ENCODE data around the gene ATN1.

Gene ATN1

DNA sequence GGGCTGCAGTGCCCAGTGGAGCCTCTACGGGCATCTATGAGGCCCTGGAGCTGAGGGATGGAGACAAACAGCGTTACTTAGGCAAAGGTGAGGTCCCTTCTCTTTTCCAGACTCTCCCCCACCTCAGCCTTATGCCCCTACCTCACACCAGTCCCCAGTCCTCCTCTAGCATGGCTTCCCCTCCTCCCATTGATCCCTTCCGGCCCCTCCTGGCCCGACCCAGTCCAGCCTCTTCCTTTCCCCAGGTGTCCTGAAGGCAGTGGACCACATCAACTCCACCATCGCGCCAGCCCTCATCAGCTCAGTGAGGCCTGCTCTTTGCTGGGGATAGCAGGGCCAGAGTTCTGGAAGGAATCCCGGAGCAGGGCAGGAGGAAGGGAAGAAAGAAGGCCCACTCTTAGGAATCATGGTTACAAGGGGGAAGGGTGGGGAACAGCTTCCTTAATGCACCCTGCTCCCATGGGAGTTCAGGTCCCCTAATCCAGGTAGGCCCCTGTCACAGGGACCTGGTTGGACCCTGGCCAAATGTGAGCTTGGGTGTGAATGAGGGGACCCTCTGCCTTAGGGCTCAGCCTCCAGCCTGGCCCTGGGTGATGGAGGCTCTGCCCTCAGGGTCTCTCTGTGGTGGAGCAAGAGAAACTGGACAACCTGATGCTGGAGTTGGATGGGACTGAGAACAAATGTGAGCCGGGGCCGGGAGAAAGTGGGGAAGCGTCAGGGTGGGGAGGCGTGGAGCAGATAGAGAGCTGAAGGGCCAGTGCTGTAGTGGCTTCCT is 11.1 kb upstream of the ATN1 start:
- peaks cover 0 to 5% of the 10 kb centered on the region in 2 donors for H3K36me3 ChIP-seq (ENCODE audit: control insufficient read depth in 1 of 2, insufficient read depth in 2 of 2, low read length in 2 of 2)
- peaks cover 12 to 16% of the 10 kb centered on the region in 2 donors for H3K4me1 ChIP-seq (ENCODE audit: control insufficient read depth in 1 of 2, insufficient read depth in 2 of 2, low read length in 2 of 2)
- no peak overlapping the region for H3K27ac ChIP-seq (ENCODE audit: low read depth, low read length)
- no peaks in the 10 kb centered on the region for H3K9me3 ChIP-seq (ENCODE audit: control insufficient read depth in 1 of 2, low read length in 2 of 2)
- no peak overlapping the region for H3K9ac ChIP-seq (ENCODE audit: low read depth in 1 of 2, low read length in 2 of 2)
- H3K27me3 ChIP-seq (ENCODE audit: control insufficient read depth in 1 of 2, insufficient read depth in 2 of 2, low read length in 2 of 2), result peaks cover 4 to 12% of the 10 kb centered on the region in 2 donors
- H3K4me3 ChIP-seq (ENCODE audit: low read depth in 1 of 2, low read length in 2 of 2), result no peak overlapping the region

DNA sequence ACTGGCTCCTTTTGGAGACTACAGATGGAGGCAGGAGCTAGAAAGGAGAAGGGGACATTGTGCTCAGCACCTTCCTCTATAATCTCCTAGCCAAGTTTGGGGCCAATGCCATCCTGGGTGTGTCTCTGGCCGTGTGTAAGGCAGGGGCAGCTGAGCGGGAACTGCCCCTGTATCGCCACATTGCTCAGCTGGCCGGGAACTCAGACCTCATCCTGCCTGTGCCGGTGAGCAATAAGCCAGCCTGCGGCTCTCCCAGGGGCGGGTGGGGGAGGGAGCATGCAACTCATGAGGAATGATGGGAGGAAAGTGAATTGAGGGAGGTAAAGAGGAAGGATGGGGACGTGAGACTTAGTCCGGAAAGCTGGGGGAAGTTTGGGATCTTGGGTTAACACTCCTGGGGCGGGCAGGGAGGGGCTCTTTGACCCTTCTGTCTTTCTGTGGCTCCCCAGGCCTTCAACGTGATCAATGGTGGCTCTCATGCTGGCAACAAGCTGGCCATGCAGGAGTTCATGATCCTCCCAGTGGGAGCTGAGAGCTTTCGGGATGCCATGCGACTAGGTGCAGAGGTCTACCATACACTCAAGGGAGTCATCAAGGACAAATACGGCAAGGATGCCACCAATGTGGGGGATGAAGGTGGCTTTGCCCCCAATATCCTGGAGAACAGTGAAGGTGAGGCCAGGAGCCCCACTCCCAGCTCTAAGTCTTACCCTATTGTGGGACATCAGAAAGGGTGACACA is 10.1 kb upstream of the ATN1 start:
- no peak overlapping the region for H3K4me3 ChIP-seq (ENCODE audit: low read depth in 1 of 2, low read length in 2 of 2)
- H3K27me3 ChIP-seq (ENCODE audit: control insufficient read depth in 1 of 2, insufficient read depth in 2 of 2, low read length in 2 of 2), result peaks cover 4 to 5% of the 10 kb centered on the region in 2 donors
- no peak overlapping the region for H3K9ac ChIP-seq (ENCODE audit: low read depth in 1 of 2, low read length in 2 of 2)
- H3K36me3 ChIP-seq (ENCODE audit: control insufficient read depth in 1 of 2, insufficient read depth in 2 of 2, low read length in 2 of 2), result peaks cover 0 to 5% of the 10 kb centered on the region in 2 donors
- H3K27ac ChIP-seq (ENCODE audit: low read depth, low read length), result no peak overlapping the region
- H3K4me1 ChIP-seq (ENCODE audit: control insufficient read depth in 1 of 2, insufficient read depth in 2 of 2, low read length in 2 of 2), result peaks cover 12 to 16% of the 10 kb centered on the region in 2 donors
- no peaks in the 10 kb centered on the region for H3K9me3 ChIP-seq (ENCODE audit: control insufficient read depth in 1 of 2, low read length in 2 of 2)

- Histone ChIP-seq H3K4me3 (ENCODE audit: low read depth in 1 of 2, low read length in 2 of 2) (no peak overlapping the region), H3K9me3 (ENCODE audit: control insufficient read depth in 1 of 2, low read length in 2 of 2) (no peaks in the 10 kb centered on the region), H3K27me3 (ENCODE audit: control insufficient read depth in 1 of 2, insufficient read depth in 2 of 2, low read length in 2 of 2) (no peaks in the 10 kb centered on the region), H3K4me1 (ENCODE audit: control insufficient read depth in 1 of 2, insufficient read depth in 2 of 2, low read length in 2 of 2) (peaks cover 10 to 18% of the 10 kb centered on the region in 2 donors), H3K27ac (ENCODE audit: low read depth, low read length) (no peak overlapping the region), H3K9ac (ENCODE audit: low read depth in 1 of 2, low read length in 2 of 2) (no peak overlapping the region), H3K36me3 (ENCODE audit: control insufficient read depth in 1 of 2, insufficient read depth in 2 of 2, low read length in 2 of 2) (peaks cover 0 to 5% of the 10 kb centered on the region in 2 donors)
Observed at GRCh38 chr12:6919588-6919987, 8.2 kb upstream of the ATN1 start.

DNA sequence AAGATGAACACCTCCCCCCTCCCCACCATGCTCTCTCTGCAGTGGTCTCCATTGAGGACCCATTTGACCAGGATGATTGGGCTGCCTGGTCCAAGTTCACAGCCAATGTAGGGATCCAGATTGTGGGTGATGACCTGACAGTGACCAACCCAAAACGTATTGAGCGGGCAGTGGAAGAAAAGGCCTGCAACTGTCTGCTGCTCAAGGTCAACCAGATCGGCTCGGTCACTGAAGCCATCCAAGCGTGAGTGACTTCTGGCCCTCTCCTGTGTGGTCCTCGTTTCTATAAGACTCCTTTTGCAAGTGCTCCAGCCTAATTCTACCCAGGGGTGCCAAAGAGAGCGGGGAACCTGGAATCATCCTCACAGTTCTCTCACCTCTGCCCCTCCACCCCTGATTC is 6.2 kb upstream of the ATN1 start:
- H3K36me3 ChIP-seq (ENCODE audit: control insufficient read depth in 1 of 2, insufficient read depth in 2 of 2, low read length in 2 of 2), result peaks cover 0 to 5% of the 10 kb centered on the region in 2 donors
- H3K27me3 ChIP-seq (ENCODE audit: control insufficient read depth in 1 of 2, insufficient read depth in 2 of 2, low read length in 2 of 2), result no peaks in the 10 kb centered on the region
- H3K4me3 ChIP-seq (ENCODE audit: low read depth in 1 of 2, low read length in 2 of 2), result no peak overlapping the region
- peaks cover 21 to 27% of the 10 kb centered on the region in 2 donors for H3K4me1 ChIP-seq (ENCODE audit: control insufficient read depth in 1 of 2, insufficient read depth in 2 of 2, low read length in 2 of 2)
- H3K9ac ChIP-seq (ENCODE audit: low read depth in 1 of 2, low read length in 2 of 2), result no peak overlapping the region
- no peaks in the 10 kb centered on the region for H3K9me3 ChIP-seq (ENCODE audit: control insufficient read depth in 1 of 2, low read length in 2 of 2)
- H3K27ac ChIP-seq (ENCODE audit: low read depth, low read length), result no peak overlapping the region

GRCh38 chr12:6921996-6922946 is 5.5 kb upstream of the ATN1 start:
- no peak overlapping the region for H3K27ac ChIP-seq (ENCODE audit: low read depth, low read length)
- no peaks in the 10 kb centered on the region for H3K9me3 ChIP-seq (ENCODE audit: control insufficient read depth in 1 of 2, low read length in 2 of 2)
- no peak overlapping the region for H3K9ac ChIP-seq (ENCODE audit: low read depth in 1 of 2, low read length in 2 of 2)
- H3K36me3 ChIP-seq (ENCODE audit: control insufficient read depth in 1 of 2, insufficient read depth in 2 of 2, low read length in 2 of 2), result peaks cover 0 to 5% of the 10 kb centered on the region in 2 donors
- no peaks in the 10 kb centered on the region for H3K27me3 ChIP-seq (ENCODE audit: control insufficient read depth in 1 of 2, insufficient read depth in 2 of 2, low read length in 2 of 2)
- peak overlapping the region in 1 of 2 donors; percentile 5 for H3K4me3 ChIP-seq (ENCODE audit: low read depth in 1 of 2, low read length in 2 of 2)
- H3K4me1 ChIP-seq (ENCODE audit: control insufficient read depth in 1 of 2, insufficient read depth in 2 of 2, low read length in 2 of 2), result peaks cover 28 to 34% of the 10 kb centered on the region in 2 donors

DNA sequence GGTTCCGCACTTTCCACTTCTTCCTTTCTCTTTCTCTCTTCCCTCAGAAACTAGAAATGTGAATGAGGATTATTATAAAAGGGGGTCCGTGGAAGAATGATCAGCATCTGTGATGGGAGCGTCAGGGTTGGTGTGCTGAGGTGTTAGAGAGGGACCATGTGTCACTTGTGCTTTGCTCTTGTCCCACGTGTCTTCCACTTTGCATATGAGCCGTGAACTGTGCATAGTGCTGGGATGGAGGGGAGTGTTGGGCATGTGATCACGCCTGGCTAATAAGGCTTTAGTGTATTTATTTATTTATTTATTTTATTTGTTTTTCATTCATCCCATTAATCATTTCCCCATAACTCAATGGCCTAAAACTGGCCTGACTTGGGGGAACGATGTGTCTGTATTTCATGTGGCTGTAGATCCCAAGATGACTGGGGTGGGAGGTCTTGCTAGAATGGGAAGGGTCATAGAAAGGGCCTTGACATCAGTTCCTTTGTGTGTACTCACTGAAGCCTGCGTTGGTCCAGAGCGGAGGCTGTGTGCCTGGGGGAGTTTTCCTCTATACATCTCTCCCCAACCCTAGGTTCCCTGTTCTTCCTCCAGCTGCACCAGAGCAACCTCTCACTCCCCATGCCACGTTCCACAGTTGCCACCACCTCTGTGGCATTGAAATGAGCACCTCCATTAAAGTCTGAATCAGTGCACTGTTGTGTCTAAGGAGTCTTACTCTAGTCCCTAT is 4.6 kb upstream of the ATN1 start:
- no peak overlapping the region for H3K9ac ChIP-seq (ENCODE audit: low read depth in 1 of 2, low read length in 2 of 2)
- peaks cover 28 to 35% of the 10 kb centered on the region in 2 donors for H3K4me1 ChIP-seq (ENCODE audit: control insufficient read depth in 1 of 2, insufficient read depth in 2 of 2, low read length in 2 of 2)
- no peaks in the 10 kb centered on the region for H3K27me3 ChIP-seq (ENCODE audit: control insufficient read depth in 1 of 2, insufficient read depth in 2 of 2, low read length in 2 of 2)
- peaks cover 0 to 5% of the 10 kb centered on the region in 2 donors for H3K36me3 ChIP-seq (ENCODE audit: control insufficient read depth in 1 of 2, insufficient read depth in 2 of 2, low read length in 2 of 2)
- no peaks in the 10 kb centered on the region for H3K9me3 ChIP-seq (ENCODE audit: control insufficient read depth in 1 of 2, low read length in 2 of 2)
- H3K27ac ChIP-seq (ENCODE audit: low read depth, low read length), result no peak overlapping the region
- peak overlapping the region in 1 of 2 donors; percentile 5 for H3K4me3 ChIP-seq (ENCODE audit: low read depth in 1 of 2, low read length in 2 of 2)

- Histone ChIP-seq H3K9ac (ENCODE audit: low read depth in 1 of 2, low read length in 2 of 2) (peak overlapping the region in 1 of 2 donors; percentile 78), H3K27ac (ENCODE audit: low read depth, low read length) (no peak overlapping the region), H3K4me3 (ENCODE audit: low read depth in 1 of 2, low read length in 2 of 2) (no peak overlapping the region), H3K36me3 (ENCODE audit: control insufficient read depth in 1 of 2, insufficient read depth in 2 of 2, low read length in 2 of 2) (peaks cover 0 to 5% of the 10 kb centered on the region in 2 donors), H3K27me3 (ENCODE audit: control insufficient read depth in 1 of 2, insufficient read depth in 2 of 2, low read length in 2 of 2) (no peaks in the 10 kb centered on the region), H3K4me1 (ENCODE audit: control insufficient read depth in 1 of 2, insufficient read depth in 2 of 2, low read length in 2 of 2) (peaks cover 30 to 37% of the 10 kb centered on the region in 2 donors), H3K9me3 (ENCODE audit: control insufficient read depth in 1 of 2, low read length in 2 of 2) (no peaks in the 10 kb centered on the region)
Observed at GRCh38 chr12:6923851-6924250, 3.9 kb upstream of the ATN1 start.

DNA sequence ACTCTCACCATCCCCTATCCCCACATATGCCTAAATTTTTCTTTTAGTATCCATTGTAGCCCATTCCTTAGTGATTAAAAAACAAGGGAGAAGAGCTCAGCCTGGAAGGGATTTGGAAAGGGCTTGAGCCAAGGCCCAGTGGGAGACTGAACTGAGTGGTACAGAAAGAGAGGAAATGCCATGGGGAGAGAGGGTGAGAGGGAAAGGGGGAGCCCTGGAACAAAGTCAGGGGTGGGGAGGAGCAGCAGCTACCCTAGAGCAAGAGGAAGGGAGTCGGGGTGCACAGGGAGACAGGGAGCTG is 2.6 kb upstream of the ATN1 start:
- Histone ChIP-seq H3K4me1 (ENCODE audit: control insufficient read depth in 1 of 2, insufficient read depth in 2 of 2, low read length in 2 of 2) (peaks cover 43 to 51% of the 10 kb centered on the region in 2 donors), H3K9ac (ENCODE audit: low read depth in 1 of 2, low read length in 2 of 2) (peak overlapping the region; percentile 55 to 78), H3K4me3 (ENCODE audit: low read depth in 1 of 2, low read length in 2 of 2) (peak overlapping the region in 1 of 2 donors; percentile 46), H3K27me3 (ENCODE audit: control insufficient read depth in 1 of 2, insufficient read depth in 2 of 2, low read length in 2 of 2) (no peaks in the 10 kb centered on the region), H3K36me3 (ENCODE audit: control insufficient read depth in 1 of 2, insufficient read depth in 2 of 2, low read length in 2 of 2) (no peaks in the 10 kb centered on the region), H3K27ac (ENCODE audit: low read depth, low read length) (peak overlapping the region; percentile 77), H3K9me3 (ENCODE audit: control insufficient read depth in 1 of 2, low read length in 2 of 2) (no peaks in the 10 kb centered on the region)

DNA sequence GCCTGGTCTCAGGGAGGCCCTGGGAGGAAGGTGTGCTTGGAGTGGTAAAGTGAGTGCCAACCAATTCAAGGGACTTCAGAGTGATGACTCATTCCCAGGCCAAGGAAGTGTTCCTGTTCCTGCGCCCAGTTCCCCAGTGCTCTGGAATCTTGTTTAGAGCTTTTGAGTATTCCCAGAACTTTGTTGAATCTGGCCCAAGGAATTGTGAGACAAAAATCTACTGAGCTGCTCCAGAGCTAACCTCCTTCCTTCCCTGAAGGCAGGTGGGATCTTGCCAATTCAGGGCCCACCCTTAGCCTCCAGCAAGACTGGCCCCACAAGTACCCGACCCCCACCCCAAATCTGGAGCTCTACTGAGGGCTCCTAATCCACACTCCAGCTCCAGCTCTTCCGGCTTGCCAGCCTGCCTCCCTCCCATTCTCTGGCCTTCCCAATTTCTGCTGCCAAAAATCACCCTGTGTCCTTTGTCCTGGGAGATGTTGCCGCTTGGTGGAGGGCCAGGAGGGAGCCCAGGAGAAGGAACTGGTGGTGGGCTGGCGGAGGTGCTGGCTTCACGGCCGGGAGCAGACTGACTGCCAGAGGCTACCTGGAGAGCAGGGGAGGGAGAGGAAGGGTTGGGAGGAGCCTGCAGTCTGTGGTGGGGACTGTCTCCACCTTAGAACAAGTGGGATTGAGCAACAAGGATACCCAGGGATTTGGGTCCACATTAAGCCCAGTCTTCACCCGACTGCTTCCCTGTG is 2.0 kb upstream of the ATN1 start:
- no peaks in the 10 kb centered on the region for H3K27me3 ChIP-seq (ENCODE audit: control insufficient read depth in 1 of 2, insufficient read depth in 2 of 2, low read length in 2 of 2)
- peak overlapping the region; percentile 46 to 52 for H3K4me3 ChIP-seq (ENCODE audit: low read depth in 1 of 2, low read length in 2 of 2)
- no peaks in the 10 kb centered on the region for H3K9me3 ChIP-seq (ENCODE audit: control insufficient read depth in 1 of 2, low read length in 2 of 2)
- H3K27ac ChIP-seq (ENCODE audit: low read depth, low read length), result peak overlapping the region; percentile 77
- no peaks in the 10 kb centered on the region for H3K36me3 ChIP-seq (ENCODE audit: control insufficient read depth in 1 of 2, insufficient read depth in 2 of 2, low read length in 2 of 2)
- H3K9ac ChIP-seq (ENCODE audit: low read depth in 1 of 2, low read length in 2 of 2), result peak overlapping the region; percentile 55 to 78
- peaks cover 45 to 53% of the 10 kb centered on the region in 2 donors for H3K4me1 ChIP-seq (ENCODE audit: control insufficient read depth in 1 of 2, insufficient read depth in 2 of 2, low read length in 2 of 2)
